Activated T-helper 1 cell treated with anti-CD3 and anti-CD28 coated beads, Interleukin-2, amount 50 U/mL, for 16 hours (primary cell): Measurements from ENCODE around the gene TBX3.
"Not testable (repeated sequence)": the region's sequence is repeated elsewhere in the genome, so short reads cannot be mapped to it uniquely, and the experiment has no call there.

ENCODE experiments used
- DNase-seq, 2 donors: peaks; one replicate each; pipeline ENCODE4 v3.0.0-alpha.2; 2020; ENCODE audit warnings: low read depth in 1 of 2, low spot score in 1 of 2

The TBX3 gene

DNA sequence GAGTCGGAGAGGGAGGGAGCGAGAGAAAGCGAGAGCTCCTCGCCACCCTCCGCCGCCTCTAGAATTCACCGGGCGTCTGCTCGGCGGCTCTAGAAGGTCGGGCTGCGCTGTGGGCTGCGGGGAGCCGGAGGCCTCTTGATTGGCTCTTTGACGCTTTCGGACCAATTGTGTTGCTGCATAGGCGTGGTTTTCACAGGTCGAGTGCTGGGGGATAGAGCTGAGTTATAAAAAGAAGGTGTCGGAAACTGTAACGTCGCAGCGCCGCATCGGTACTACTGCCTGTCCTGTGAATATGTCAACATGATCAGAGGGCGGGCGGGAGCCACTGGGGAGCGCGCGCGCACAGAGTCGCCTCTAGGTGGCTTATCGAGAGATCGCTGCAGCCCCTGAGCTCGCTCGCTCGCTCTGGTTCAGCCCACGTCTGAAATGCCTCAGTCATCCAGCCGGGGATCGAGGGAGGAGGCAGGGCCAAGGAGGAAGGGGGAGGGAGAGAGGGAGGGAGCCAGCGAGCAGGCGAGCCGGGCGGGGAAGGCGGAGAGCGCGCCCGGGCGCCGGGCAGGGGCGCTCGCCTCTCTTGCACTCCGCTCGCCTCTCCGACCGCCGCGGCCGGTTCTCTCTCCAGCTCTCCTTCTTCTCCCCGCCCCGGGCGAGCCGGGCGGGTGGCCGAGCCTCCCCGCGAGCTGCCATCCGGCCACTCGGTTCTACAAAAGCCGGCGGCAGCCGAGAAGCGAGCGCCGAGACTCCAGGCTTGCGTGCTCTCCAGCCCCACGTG, at the start of gene TBX3:
Gene TBX3 (minus strand): TSS at position 78 of the 772 bp plus-strand sequence. CDS start 975 bp downstream, outside the sequence.
- DNase-seq = no peak

DNA sequence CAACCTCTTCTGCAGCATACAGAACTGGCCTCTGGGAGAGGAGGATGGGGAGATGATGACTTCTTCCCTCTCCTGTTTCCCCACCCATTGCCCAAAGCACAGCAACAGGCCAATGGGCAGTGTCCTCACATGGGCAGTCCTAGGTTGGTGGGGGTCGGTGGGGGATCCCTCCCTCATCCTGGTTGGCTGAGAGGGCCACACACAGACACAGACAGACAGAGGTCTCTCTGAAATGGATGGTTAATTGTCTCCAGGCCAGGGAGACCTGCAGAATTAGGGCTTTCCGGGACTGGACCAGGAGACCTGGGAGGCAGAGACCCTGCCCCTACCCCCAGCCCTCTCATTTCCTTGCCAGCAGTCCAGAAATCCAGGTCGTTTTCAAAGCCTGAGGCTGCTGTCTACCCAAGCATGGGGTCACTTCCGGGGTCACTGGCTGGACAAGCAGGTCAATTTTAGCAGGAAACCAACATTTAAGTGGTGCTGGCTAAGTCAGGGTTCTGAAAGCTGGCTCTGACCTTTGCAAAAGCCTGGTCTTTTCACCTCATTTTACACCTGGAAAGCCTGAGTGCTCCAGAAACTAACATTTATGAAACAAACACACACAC, 48.6 kb upstream of the TBX3 start:
- DNase-seq = no peak

DNA sequence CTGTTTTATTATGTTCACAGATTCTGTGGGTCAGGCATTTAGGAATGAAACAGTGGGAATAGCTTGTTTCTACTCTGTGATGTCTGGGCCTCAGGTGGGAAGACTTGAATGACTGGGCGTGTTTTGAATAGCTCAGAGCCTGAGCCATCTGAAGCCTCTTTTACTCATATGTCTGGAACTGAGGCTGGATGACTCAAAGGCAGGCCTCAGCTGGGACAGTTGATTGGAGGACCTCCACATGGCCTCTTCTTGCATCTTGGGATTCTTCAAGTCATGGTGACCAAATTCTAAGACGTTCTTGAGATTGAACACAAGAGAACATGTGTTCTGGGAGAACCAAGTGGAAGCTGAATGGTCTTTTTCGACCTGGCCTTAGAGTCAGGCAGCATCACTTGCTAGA, 45.8 kb upstream of the TBX3 start:
- no peak for DNase-seq

DNA sequence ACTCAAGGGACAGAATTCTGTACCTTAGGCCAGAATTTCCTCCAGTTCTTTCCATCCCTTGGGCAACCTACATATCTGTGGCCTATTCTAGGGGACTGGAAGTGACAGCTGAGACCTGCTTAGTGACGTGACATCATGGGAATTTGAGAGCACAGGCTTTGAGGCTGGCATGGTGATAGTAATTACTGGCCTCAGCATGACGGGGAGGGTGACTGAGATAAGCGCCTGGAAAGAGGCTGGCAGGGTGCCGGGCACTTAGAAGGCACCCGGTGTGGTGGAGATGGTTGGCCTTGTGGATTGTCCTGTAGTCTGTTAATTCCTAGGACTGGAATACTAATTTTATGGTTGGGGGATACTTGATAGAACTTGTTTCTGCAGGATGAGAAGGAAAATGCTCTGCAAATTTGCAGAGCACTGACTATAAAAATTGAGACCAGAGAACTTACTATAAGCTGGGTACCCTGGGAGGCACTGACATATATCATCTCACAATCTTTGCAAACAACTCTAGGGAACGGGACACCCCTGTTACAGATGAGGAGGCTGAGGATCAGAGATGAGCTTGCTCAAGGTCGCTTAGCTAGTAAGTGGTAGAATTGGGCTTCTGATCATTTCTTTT, 42.2 kb upstream of the TBX3 start:
- no peak for DNase-seq

DNA sequence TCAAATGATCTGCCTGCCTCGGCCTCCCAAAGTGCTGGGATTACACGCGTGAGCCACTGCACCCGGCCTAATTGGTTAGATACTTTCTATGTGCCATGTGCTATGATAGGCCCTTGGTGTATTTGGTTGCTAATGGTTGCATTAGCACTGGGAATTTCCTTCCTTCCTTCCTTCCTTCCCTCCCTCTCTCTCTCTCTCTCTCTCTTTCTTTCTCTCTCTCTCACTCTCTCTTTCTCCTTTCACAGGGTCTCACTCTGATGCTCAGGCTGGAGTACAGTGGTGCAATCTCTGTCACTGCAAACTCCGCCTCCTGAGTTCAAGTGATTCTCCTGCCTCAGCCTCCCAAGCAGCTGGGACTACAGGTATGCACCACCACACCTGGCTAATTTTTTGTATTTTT, 38.2 kb upstream of the TBX3 start:
- DNase-seq = not testable (repeated sequence)

DNA sequence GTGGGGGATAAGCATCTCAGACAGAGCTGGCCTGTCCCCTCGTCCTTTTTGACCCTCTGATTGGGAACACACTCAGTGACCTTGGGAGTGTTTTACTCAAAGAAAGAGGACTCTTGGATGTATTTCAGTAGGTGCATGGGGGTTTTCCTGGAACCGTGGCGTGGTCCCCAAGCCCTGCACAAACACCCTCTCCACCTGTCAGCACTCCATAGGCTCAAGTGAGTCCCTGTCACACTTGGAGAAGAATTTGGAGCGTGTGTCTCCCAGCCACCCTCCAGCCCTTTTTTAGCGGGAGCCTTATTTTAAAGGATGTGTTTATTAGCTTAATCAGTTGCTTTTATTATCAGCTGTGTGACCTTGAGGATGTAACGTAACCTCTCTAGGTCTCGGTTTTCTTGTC, 37.3 kb upstream of the TBX3 start:
- DNase-seq = no peak

DNA sequence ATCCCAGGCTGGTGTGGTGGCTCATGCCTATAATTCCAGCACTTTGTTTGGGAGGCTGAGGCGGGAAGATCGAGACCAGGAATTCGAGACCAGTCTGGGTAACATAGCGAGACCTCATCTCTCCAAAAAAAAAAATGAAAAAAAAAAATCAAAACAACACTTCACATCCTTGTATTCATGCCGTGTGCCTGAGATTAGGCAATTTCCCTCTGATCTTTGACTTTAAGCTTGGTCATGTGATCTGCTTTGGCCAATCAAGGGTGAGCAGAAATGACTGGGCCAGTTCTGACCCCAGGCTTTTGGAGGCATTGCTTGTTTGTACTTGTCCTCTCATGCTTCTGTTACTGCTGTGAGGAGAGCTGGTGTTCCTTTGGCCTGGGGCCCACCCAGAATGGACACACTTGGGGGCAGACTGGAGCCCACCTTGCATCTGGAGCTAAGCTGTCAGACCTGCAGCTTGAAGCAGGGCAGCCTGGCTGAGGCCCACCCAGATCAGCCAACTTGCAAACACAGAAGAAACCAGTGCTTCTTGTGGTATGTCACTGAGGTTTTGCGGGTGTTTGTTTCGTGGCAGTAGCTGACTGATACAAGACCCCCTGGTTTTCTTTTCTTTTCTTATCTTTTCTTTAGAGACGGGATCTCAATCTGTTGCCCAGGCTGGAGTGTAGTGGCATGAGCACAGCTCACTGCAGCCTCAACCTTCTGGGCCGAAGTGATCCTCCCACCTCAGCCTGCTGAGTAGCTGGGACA, 29.7 kb upstream of the TBX3 start:
- no peak for DNase-seq

DNA sequence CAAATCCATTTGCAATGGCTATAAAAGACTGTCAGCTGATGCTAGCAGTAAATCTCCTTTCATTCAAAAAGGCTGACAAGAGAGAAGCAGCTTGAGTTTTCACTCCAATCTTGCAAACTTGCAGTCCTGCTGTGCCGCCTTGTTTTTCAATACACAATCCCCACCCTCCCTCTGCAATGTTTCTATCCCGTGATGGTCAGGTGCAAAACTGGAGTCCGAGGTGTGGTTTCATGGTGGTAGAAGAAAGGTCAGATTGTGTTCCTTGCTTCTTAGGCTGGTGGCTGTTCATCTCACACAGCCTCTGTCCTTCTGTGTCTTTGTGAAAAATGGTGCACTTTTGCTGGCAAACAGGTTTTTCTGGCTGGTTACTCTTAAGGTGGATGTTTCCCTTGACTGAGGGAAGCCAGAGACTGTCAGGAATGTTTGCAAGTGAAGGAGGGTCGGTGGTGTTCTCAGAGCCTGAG, 27.7 kb upstream of the TBX3 start:
- DNase-seq = no peak

DNA sequence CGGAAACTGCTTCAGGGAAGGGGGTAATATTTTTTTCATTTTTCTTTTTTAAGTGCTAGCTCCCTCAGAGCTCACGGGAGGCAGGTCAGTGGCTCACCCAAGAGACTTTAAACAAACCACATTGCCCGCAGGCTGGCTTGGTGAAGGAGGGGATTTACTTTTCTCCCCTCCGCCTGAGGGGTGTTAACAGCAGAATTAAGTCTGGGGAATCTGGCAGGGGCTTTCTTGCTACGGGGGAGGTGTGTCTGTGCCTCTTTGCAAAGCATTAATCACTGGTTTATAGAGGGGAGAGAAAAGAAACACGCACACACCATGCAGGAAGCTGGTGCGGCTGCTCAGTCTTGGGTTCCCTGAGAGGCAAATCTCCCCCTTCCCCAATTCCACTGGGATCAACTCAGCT, 26.2 kb upstream of the TBX3 start:
- DNase-seq = no peak

DNA sequence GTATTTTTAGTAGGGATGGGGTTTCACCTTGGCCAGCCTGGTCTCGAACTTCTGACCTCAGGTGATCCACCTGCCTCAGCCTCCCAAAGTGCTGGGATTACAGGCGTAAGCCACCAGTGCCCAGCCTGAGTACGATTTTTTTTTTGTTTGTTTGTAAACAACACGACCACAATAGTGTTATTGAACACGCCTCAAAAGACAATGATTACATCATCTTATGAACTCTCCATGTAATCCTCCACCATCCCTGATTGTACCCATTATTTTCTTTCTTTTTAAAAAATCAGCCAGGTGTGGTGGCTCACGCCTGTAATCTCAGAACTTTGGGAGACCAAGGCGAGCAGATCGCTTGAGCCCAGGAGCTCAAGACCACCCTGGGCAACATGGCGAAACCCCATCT, 25.1 kb upstream of the TBX3 start:
- no peak for DNase-seq

DNA sequence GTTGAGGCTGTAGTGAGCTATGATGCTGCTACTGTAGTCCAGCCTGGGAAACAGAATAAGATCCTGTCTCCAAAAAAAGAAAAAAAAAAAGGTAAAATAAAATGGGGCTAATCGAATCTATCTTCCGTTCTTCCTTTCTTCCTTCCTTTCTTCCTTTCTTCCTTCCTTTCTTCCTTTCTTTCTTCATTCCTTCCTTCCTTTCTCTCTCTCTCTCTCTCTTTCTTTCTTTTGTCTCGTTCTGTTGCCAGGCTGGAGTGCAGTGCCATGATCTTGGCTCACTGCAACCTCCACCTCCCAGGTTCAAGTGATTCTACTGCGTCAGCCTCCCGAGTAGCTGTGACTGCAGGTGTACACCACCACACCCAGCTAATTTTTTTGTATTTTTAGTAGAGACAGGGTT, 24.6 kb upstream of the TBX3 start:
- not testable (repeated sequence) for DNase-seq

DNA sequence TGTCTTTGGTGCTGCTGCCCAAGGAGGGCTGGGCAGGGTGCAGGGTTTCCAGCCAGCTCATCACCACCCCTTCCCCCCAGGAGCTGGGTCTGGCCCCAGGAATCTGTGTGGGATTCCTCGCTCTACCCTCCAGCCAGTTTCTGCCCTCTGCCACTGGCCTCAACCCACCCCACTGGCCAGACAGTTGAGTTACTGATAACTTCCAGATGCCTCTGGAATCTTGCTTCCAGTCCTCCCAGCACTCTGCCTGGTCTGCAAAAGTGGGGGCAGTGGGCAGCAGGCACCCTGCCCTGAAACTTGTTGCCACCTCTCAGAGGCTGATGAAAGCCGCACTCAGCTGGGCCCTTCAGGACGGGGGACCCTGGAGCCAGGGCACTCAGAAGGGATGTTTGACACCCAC, 20.1 kb upstream of the TBX3 start:
- DNase-seq = no peak

DNA sequence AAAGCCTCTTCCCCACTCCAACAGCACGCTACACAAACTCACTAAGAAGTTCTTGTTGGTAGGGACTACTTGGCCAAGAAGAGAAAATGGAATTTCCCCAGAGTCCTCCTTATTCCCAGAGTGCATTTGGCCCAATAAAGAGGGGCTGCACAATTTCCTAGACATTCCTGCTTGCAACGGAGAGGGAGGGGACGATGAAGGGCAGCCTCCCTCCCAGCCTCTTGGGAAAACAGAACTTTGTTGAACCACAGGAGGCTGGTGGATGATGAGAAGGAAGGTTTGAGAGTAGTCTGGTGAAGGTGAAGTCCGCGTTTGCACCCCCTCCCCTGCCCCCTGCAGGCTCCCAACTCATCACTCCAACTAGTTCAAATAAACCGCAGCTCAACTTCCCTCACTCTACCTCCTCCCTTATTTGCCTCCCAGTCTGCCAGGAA, 19.1 kb upstream of the TBX3 start:
- DNase-seq = no peak

DNA sequence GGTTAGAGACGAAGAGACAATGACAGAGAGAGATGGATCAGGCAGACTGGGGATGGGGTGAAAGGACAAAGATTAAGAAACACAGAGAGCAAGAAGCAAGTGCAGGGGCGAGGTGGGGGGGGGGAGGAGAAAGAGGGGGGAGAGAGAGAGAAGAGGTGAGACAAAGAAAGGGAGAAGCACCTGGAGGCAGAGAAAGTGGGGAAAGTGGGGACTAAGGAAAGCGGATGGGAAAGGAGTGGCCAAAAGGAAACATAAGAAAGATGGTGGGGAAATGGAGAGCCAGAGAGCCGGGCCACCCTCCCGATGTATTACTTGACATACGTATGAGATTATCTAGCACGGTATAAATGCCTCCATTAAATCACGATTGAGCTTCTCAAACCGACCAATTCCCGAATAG, 18.5 kb upstream of the TBX3 start:
- DNase-seq = no peak

DNA sequence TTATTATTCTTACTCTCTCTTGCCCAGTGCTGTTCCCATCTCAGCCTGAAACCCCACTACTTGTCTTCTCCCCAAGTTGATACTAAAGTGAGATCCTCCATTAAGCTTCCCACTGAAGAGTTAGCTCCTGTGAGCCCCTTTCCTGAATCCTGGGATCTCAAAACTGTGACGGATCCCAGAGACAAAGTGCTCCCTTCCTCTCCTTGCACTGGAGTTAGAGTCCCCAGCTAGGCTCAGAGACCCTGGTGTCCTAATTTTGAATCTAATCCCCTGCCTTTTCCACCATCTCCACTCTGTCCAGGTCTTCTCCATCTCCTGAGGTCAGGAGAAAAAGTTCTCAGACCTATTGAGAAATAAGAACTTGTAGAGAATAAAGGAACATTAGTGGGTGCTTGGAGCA, 17.6 kb upstream of the TBX3 start:
- DNase-seq = no peak

DNA sequence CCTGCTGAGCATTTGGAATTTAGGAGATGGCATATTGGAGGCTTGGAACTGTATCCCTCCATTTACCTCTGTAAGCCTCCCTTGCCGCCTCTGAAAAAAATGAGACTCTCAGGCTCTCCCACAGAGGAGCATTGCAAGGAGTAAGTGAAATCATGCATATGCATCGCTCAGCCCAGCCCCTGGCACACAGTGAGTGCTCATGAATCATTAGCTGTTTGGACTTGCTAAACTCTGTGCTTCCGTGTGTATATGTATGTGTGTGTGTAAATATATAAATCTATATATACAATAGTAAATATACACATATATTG, 17.1 kb upstream of the TBX3 start:
- DNase-seq = no peak

DNA sequence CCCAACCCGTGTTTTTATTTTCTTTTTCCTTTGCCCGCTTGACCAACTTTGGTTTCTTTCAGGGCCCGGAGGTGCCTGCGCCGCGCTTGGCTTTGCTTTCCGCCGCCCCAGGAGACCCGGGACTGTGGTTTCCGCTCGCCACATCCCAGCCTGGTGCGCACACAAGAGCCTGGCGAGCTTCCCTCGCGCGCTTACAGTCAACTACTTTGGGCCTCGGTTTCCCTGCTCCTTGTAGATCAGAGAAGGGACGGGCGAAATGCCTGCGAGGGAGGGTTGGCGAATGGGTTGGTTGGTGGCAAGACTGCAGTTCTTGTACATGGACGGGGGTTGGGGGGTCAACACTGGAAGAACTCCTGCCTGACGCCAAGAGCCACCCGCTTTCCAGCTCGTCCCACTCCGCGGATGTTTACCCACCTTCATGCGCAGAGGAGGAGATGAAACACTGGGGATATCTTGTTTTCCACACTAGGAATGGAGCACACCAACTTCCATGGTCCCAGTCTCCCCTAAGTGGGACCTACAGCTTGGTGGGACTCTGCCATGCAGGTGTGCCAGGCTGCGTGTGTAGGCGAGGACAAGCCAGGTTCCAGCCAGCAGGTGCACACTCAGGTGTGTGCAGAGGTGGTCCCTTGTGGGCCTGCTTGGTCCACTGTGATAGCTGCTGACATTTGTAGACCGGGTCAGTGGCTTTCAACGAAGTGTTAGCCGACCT, 16.6 kb upstream of the TBX3 start:
- no peak for DNase-seq

DNA sequence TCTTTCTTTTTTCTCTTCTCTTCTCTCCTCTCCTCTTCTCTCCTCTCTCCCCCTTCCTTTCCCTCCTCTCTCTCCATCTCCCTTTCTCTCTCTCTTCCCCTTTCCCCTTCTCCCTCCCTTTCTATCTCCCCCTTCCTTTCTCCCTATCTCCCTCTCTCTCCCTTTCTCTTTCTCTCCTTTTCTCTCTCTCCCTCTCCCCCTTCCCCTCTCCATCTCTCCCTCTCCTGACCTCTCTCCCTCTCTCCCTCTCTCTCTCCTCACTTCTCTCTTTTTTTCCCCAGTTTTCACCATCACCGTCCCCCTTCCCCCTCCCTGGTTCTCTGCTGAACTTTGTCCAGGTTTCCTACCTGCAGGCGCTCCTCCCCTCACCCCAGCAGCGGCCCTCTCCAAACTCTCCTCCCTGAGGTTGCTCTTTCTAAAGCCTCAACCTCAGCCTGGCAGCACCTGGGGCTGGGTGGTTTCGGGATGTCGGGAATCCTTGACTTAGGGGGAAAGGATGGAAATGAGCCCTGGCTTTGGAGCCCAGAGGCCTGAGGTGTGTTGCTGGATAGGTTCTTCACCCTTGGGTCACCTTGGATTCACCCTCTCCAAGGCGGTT, 14.7 kb upstream of the TBX3 start:
- no peak for DNase-seq

DNA sequence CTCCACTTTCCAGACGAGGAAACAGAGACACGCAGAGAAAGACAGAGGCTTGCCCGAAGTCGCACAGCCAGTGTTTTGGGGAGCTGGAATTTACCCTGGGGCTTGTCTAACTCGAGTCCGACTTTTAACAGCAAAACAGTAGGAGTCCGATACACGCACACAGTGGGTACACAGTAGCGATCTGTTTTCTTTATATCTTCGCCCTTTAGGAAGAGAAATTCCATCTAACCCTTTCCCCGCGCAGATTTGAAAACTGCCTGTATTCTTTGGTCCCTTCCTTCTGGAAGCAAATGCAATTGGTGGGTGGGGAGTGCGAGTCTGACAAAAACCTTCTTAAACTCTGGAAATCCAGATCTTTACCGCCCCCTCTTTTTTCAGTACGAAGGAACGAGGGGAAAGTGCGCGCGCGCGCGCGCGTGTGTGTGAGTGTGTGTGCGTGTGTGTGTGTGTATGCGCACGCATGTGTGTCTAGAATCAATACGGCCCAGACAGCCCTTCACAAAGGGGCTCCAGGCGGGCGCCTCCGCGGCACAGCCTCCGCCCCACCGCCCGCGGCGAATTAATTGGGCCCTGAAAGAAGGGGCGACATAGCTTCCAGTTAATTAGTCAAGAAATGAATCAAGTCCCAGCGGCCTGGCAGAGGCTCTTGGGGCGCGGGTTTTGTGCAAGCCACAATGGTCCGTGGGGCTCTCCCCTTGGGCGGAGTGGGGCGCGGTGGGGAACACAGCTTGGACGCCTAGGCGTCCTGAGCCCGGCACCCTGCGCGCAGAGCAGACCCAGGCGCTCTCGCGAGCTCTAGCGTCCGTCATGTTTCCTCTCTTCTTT, 14.0 kb upstream of the TBX3 start:
- DNase-seq = no peak

DNA sequence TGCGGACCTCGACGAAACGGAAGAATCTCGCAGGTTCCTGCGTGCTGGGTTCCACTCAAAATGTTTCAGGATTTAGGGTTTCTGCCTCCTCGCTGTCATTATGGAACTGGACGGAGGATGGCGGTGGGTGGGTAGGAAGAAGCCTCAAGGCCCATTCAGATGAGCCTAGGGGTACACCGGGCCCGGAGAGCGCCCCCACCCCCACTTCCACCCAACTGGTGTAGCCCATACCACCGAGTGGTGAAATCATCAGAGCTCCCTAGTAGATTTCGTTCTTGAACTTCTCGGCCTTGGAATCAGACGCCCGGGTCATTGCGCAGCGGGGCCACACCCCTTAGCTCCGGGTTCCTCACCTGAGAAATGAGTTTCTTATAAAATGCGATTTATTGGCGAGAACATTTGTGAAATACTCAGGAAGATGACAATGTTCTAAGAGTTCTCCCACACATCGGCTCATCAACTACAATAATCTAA, 13.3 kb upstream of the TBX3 start:
- no peak for DNase-seq
